WTC11 (cell line): ENCODE results near the gene PTPRO. TPM values are rescaled to one million over a fixed set of nuclear protein-coding genes. Genes with fewer than 3 reads are reported as not detected.

Source experiments
- ATAC-seq: fragments of 200-7000 bp; cut with Tn5 transposase; 2 replicates; pipeline ENCODE4 v1.10.0; 2021; ENCODE audit warnings: mild to moderate bottlenecking, moderate library complexity
- CTCF ChIA-PET: fragments of 300-600 bp; sonication (Branson Sonifier 250); formaldehyde crosslinking; loops from one replicate; lab custom pipeline; 2021; ENCODE audit warnings: antibody characterized with exemption; lab: Charles Lee
- POLR2A ChIA-PET: fragments of 350-600 bp; sonication (Branson Sonifier 250); formaldehyde crosslinking; loops from one replicate; lab custom pipeline; 2021; ENCODE audit warnings: antibody characterized with exemption; lab: Charles Lee
- DNase-seq: peaks from one replicate; pipeline ENCODE4 v3.0.0; 2021; ENCODE audit warnings: low spot score
- H3K27ac Mint-ChIP-seq: 2 replicates; pipeline ENCODE4 v1.8.0; 2021; ENCODE audit warnings: mixed read lengths
- H3K27me3 Mint-ChIP-seq: 2 replicates; pipeline ENCODE4 v1.8.0; 2021; ENCODE audit warnings: low read depth, mild to moderate bottlenecking, moderate library complexity, mixed read lengths
- H3K36me3 Mint-ChIP-seq: 2 replicates; pipeline ENCODE4 v1.8.0; 2021; ENCODE audit warnings: mixed read lengths
- H3K4me1 Mint-ChIP-seq: 2 replicates; pipeline ENCODE4 v1.8.0; 2022; ENCODE audit warnings: mixed read lengths
- H3K4me3 Mint-ChIP-seq: 2 replicates; pipeline ENCODE4 v1.8.0; 2021; ENCODE audit warnings: mild to moderate bottlenecking, moderate library complexity, mixed read lengths
- H3K9me3 Mint-ChIP-seq: 2 replicates; pipeline ENCODE4 v1.8.0; 2021; ENCODE audit warnings: mixed read lengths
- AR ChIP-seq: fragments of 250-450 bp; sonication (Bioruptor Pico); IDR thresholded peaks from 2 replicates; pipeline ENCODE4 v1.9.0; 2021; ENCODE audit warnings: mild to moderate bottlenecking
- CDX4 ChIP-seq: fragments of 250-450 bp; sonication (Bioruptor Pico); IDR thresholded peaks from 2 replicates; pipeline ENCODE4 v1.9.0; 2021; ENCODE audit warnings: moderate library complexity, mild to moderate bottlenecking, inconsistent platforms, borderline replicate concordance
- CTCF ChIP-seq: fragments of 200-600 bp; IDR thresholded peaks from 2 replicates; pipeline ENCODE4 v1.8.0; 2022; ENCODE audit warnings: antibody characterized with exemption
- E2F1 ChIP-seq: sonication (generic); formaldehyde crosslinking; IDR thresholded peaks from 2 replicates; pipeline ENCODE4 v1.8.0; 2022; ENCODE audit warnings: mild to moderate bottlenecking, missing genetic modification reagents
- ESRRA ChIP-seq: sonication (generic); formaldehyde crosslinking; IDR thresholded peaks from 2 replicates; pipeline ENCODE4 v1.8.1; 2022; ENCODE audit warnings: mild to moderate bottlenecking, missing genetic modification reagents, borderline replicate concordance
- JUN ChIP-seq: sonication (generic); formaldehyde crosslinking; IDR thresholded peaks from 2 replicates; pipeline ENCODE4 v1.8.0; 2023; ENCODE audit warnings: mild to moderate bottlenecking, missing genetic modification reagents
- NR1H2 ChIP-seq: sonication (generic); formaldehyde crosslinking; IDR thresholded peaks from 2 replicates; pipeline ENCODE4 v1.9.0; 2021; ENCODE audit warnings: mild to moderate bottlenecking, moderate library complexity, missing genetic modification reagents
- NR3C1 ChIP-seq: sonication (generic); formaldehyde crosslinking; conservative IDR thresholded peaks from 2 replicates; pipeline ENCODE4 v1.8.1; 2023; ENCODE audit warnings: low read depth, mild to moderate bottlenecking, missing genetic modification reagents
- SP1 ChIP-seq: sonication (generic); formaldehyde crosslinking; conservative IDR thresholded peaks from 2 replicates; pipeline ENCODE4 v1.8.1; 2022; ENCODE audit warnings: missing genetic modification reagents
- TP53 ChIP-seq: sonication (generic); formaldehyde crosslinking; IDR thresholded peaks from 2 replicates; pipeline ENCODE4 v1.8.1; 2023; ENCODE audit warnings: mild to moderate bottlenecking, missing genetic modification reagents
- ZNF121 ChIP-seq: sonication (generic); formaldehyde crosslinking; IDR thresholded peaks from 2 replicates; pipeline ENCODE4 v1.8.0; 2023; ENCODE audit warnings: missing genetic modification reagents
- ZNF281 ChIP-seq: sonication (generic); formaldehyde crosslinking; IDR thresholded peaks from 2 replicates; pipeline ENCODE4 v1.8.0; 2023; ENCODE audit warnings: mild to moderate bottlenecking, missing genetic modification reagents
- total RNA-seq: library from RNA; stranded (reverse); gene quantifications from 3 replicates; pipeline ENCODE4 v1.2.3, GENCODE V29; 2021
- TF ChIP-seq, protein P1 (sequence below): sonication (generic); formaldehyde crosslinking; IDR thresholded peaks from 2 replicates; pipeline ENCODE4 v1.8.0; 2022; ENCODE audit warnings: mild to moderate bottlenecking, missing genetic modification reagents
- TF ChIP-seq, protein P2 (sequence below): sonication (generic); formaldehyde crosslinking; IDR thresholded peaks from 2 replicates; pipeline ENCODE4 v1.8.1; 2023; ENCODE audit warnings: mild to moderate bottlenecking, missing genetic modification reagents, borderline replicate concordance
- TF ChIP-seq, protein P3 (sequence below): sonication (generic); formaldehyde crosslinking; IDR thresholded peaks from 2 replicates; pipeline ENCODE4 v1.8.1; 2022; ENCODE audit warnings: low read depth, missing genetic modification reagents, borderline replicate concordance
- TF ChIP-seq, protein P4 (sequence below): sonication (generic); formaldehyde crosslinking; IDR thresholded peaks from 2 replicates; pipeline ENCODE4 v1.8.1; 2022; ENCODE audit warnings: mild to moderate bottlenecking, missing genetic modification reagents, moderate library complexity, borderline replicate concordance

Gene PTPRO
- total RNA-seq, 1 experiment from 2014 or later, result 1.1 TPM

- no peak for TF ChIP-seq SP1 (CRISPR knock-in tag)
- TF ChIP-seq TP53 (CRISPR knock-in tag), result no peak
- no peak for TF ChIP-seq NR1H2 (CRISPR knock-in tag)
- no peak for TF ChIP-seq CDX4 (CRISPR knock-in tag)
Measured at GRCh38 chr12:15497671-15498292, 175.5 kb downstream of the PTPRO start (continued).

GRCh38 chr12:15502211-15502610 is 179.9 kb downstream of the PTPRO start:
- Mint-ChIP-seq H3K9me3 (no peaks in the 10 kb centered on the region), H3K4me3 (no peak overlapping the region), H3K27me3 (no peaks in the 10 kb centered on the region), H3K27ac (no peak overlapping the region), H3K4me1 (no peaks in the 10 kb centered on the region), H3K36me3 (no peaks in the 10 kb centered on the region)
- ATAC-seq, result no peak
- POLR2A ChIA-PET, result no interaction called here
- DNase-seq, result no peak
- CTCF ChIA-PET, result no interaction called here
- TF ChIP-seq JUN (CRISPR knock-in tag), result no peak
- TF ChIP-seq ESRRA (CRISPR knock-in tag), result no peak
- no peak for TF ChIP-seq NR1H2 (CRISPR knock-in tag)
- TF ChIP-seq AR (CRISPR knock-in tag), result no peak
- TF ChIP-seq CTCF, result no peak
- TF ChIP-seq, protein P1, sequence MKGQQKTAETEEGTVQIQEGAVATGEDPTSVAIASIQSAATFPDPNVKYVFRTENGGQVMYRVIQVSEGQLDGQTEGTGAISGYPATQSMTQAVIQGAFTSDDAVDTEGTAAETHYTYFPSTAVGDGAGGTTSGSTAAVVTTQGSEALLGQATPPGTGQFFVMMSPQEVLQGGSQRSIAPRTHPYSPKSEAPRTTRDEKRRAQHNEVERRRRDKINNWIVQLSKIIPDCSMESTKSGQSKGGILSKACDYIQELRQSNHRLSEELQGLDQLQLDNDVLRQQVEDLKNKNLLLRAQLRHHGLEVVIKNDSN (CRISPR knock-in tag), result no peak
- no peak for TF ChIP-seq ZNF281 (CRISPR knock-in tag)
- TF ChIP-seq ZNF121 (CRISPR knock-in tag), result no peak
- TF ChIP-seq, protein P2, sequence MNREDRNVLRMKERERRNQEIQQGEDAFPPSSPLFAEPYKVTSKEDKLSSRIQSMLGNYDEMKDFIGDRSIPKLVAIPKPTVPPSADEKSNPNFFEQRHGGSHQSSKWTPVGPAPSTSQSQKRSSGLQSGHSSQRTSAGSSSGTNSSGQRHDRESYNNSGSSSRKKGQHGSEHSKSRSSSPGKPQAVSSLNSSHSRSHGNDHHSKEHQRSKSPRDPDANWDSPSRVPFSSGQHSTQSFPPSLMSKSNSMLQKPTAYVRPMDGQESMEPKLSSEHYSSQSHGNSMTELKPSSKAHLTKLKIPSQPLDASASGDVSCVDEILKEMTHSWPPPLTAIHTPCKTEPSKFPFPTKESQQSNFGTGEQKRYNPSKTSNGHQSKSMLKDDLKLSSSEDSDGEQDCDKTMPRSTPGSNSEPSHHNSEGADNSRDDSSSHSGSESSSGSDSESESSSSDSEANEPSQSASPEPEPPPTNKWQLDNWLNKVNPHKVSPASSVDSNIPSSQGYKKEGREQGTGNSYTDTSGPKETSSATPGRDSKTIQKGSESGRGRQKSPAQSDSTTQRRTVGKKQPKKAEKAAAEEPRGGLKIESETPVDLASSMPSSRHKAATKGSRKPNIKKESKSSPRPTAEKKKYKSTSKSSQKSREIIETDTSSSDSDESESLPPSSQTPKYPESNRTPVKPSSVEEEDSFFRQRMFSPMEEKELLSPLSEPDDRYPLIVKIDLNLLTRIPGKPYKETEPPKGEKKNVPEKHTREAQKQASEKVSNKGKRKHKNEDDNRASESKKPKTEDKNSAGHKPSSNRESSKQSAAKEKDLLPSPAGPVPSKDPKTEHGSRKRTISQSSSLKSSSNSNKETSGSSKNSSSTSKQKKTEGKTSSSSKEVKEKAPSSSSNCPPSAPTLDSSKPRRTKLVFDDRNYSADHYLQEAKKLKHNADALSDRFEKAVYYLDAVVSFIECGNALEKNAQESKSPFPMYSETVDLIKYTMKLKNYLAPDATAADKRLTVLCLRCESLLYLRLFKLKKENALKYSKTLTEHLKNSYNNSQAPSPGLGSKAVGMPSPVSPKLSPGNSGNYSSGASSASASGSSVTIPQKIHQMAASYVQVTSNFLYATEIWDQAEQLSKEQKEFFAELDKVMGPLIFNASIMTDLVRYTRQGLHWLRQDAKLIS (CRISPR knock-in tag), result no peak
- TF ChIP-seq NR3C1 (CRISPR knock-in tag), result no peak
- TF ChIP-seq E2F1, result no peak
- TF ChIP-seq, protein P3, sequence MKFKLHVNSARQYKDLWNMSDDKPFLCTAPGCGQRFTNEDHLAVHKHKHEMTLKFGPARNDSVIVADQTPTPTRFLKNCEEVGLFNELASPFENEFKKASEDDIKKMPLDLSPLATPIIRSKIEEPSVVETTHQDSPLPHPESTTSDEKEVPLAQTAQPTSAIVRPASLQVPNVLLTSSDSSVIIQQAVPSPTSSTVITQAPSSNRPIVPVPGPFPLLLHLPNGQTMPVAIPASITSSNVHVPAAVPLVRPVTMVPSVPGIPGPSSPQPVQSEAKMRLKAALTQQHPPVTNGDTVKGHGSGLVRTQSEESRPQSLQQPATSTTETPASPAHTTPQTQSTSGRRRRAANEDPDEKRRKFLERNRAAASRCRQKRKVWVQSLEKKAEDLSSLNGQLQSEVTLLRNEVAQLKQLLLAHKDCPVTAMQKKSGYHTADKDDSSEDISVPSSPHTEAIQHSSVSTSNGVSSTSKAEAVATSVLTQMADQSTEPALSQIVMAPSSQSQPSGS (CRISPR knock-in tag), result no peak
- TF ChIP-seq, protein P4, sequence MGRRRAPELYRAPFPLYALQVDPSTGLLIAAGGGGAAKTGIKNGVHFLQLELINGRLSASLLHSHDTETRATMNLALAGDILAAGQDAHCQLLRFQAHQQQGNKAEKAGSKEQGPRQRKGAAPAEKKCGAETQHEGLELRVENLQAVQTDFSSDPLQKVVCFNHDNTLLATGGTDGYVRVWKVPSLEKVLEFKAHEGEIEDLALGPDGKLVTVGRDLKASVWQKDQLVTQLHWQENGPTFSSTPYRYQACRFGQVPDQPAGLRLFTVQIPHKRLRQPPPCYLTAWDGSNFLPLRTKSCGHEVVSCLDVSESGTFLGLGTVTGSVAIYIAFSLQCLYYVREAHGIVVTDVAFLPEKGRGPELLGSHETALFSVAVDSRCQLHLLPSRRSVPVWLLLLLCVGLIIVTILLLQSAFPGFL, result no peak
